Thoracic aorta (tissue), 2 donors: ENCODE data around the gene ATP5PD. TPM values are rescaled to one million over a fixed set of nuclear protein-coding genes. Genes with fewer than 3 reads are reported as not detected.

ENCODE experiments used
- ATAC-seq: fragments of 150-250 bp; one replicate; pipeline ENCODE4 v1.8.0; 2017; ENCODE audit warnings: low read depth; ENCODE audit not compliant: insufficient number of reproducible peaks, low FRiP score
- DNase-seq: peaks from one replicate; pipeline ENCODE4 v3.0.0-alpha.2; 2020; ENCODE audit warnings: low spot score
- H3K27ac ChIP-seq, 2 donors: fragments of 200-600 bp; sonication (generic); 1 replicate in 1 of 2; 2 replicates in 1 of 2; pipeline ENCODE4 v1.5.1; 2016; ENCODE audit warnings: mild to moderate bottlenecking in 2 of 2, moderate library complexity in 2 of 2
- H3K27me3 ChIP-seq: fragments of 200-600 bp; sonication (generic); replicated peaks from 2 replicates; pipeline ENCODE4 v1.6.0; 2016; ENCODE audit warnings: mild to moderate bottlenecking; ENCODE audit not compliant: insufficient read depth
- H3K36me3 ChIP-seq: fragments of 200-600 bp; sonication (generic); one replicate; pipeline ENCODE4 v1.5.1; 2016
- H3K4me1 ChIP-seq, 2 donors: fragments of 200-600 bp; sonication (generic); 1 replicate in 1 of 2; 2 replicates in 1 of 2; pipeline versions ENCODE4 v1.5.1 to v1.6.0; 2016; ENCODE audit warnings: low read depth in 2 of 2, mild to moderate bottlenecking in 1 of 2; ENCODE audit not compliant: control insufficient read depth in 1 of 2
- H3K4me3 ChIP-seq: fragments of 200-600 bp; sonication (generic); 2 replicates; pipeline ENCODE4 v1.5.1; 2016; ENCODE audit warnings: mild to moderate bottlenecking
- H3K9me3 ChIP-seq: fragments of 200-600 bp; sonication (generic); 2 replicates; pipeline ENCODE4 v1.5.1; 2016
- CTCF ChIP-seq: fragments of 200-600 bp; sonication (generic); IDR thresholded peaks from one replicate; pipeline ENCODE4 v1.5.1; 2019; ENCODE audit warnings: antibody characterized with exemption
- total RNA-seq, 2 donors: library from RNA; depleted of rRNA; stranded (reverse); fragments of >200 nt; gene quantifications; one replicate each; pipeline versions ENCODE4 v1.1.0 to v1.2.3, GENCODE V29; 2016

The ATP5PD gene
- total RNA-seq, 2 donors from 2014 or later: 109 to 189 TPM

GRCh38 chr17:74999523-74999922, 47.2 kb downstream of the ATP5PD start:
- H3K9me3 ChIP-seq: no peaks in the 10 kb centered on the region
- no peak overlapping the region for H3K4me3 ChIP-seq
- DNase-seq: no peak
- no peak overlapping the region for H3K27ac ChIP-seq
- no peaks in the 10 kb centered on the region for H3K27me3 ChIP-seq
- no peaks in the 10 kb centered on the region for H3K4me1 ChIP-seq
- H3K36me3 ChIP-seq: peaks cover 26% of the 10 kb centered on the region
- TF ChIP-seq CTCF: no peak
- ATAC-seq: no peak

GRCh38 chr17:74998783-74999182, 48.0 kb downstream of the ATP5PD start:
- Histone ChIP-seq H3K36me3 (peaks cover 24% of the 10 kb centered on the region), H3K9me3 (no peaks in the 10 kb centered on the region), H3K4me3 (no peak overlapping the region), H3K27me3 (no peaks in the 10 kb centered on the region), H3K4me1 (no peaks in the 10 kb centered on the region), H3K27ac (no peak overlapping the region)
- ATAC-seq (no peak), DNase-seq (no peak)
- TF ChIP-seq CTCF: no peak

- no peak for ATAC-seq
- H3K9me3 ChIP-seq: no peaks in the 10 kb centered on the region
- H3K27ac ChIP-seq: no peak overlapping the region
- no peak for DNase-seq
- H3K36me3 ChIP-seq: peaks cover 5% of the 10 kb centered on the region
- H3K4me3 ChIP-seq: no peak overlapping the region
- TF ChIP-seq CTCF: no peak
- no peaks in the 10 kb centered on the region for H3K27me3 ChIP-seq
- no peaks in the 10 kb centered on the region for H3K4me1 ChIP-seq
Observed at GRCh38 chr17:74995847-74996246, 50.9 kb downstream of the ATP5PD start.

GRCh38 chr17:74994440-74994839, 52.3 kb downstream of the ATP5PD start:
- Histone ChIP-seq H3K9me3 (no peaks in the 10 kb centered on the region), H3K36me3 (peaks cover 1% of the 10 kb centered on the region), H3K27me3 (no peaks in the 10 kb centered on the region), H3K4me1 (peaks cover 0 to 7% of the 10 kb centered on the region in 2 donors), H3K27ac (no peak overlapping the region), H3K4me3 (no peak overlapping the region)
- ATAC-seq (no peak), DNase-seq (no peak)
- TF ChIP-seq CTCF: no peak

GRCh38 chr17:74992223-74992622, 54.5 kb downstream of the ATP5PD start:
- H3K36me3 ChIP-seq: no peaks in the 10 kb centered on the region
- no peak for TF ChIP-seq CTCF
- no peak for ATAC-seq
- no peaks in the 10 kb centered on the region for H3K27me3 ChIP-seq
- peaks cover 2 to 16% of the 10 kb centered on the region in 2 donors for H3K4me1 ChIP-seq
- H3K9me3 ChIP-seq: no peaks in the 10 kb centered on the region
- H3K27ac ChIP-seq: no peak overlapping the region
- no peak overlapping the region for H3K4me3 ChIP-seq
- DNase-seq: no peak
